ENCODE data around the gene SLC16A8.

Gene SLC16A8

GRCh38 chr22:38114484-38115398, 30.8 kb upstream of the SLC16A8 start:
- peak; percentile 59 to 62 for DNase-seq (ENCODE audit: low read depth in 1 of 2, low spot score in 1 of 2)

DNA sequence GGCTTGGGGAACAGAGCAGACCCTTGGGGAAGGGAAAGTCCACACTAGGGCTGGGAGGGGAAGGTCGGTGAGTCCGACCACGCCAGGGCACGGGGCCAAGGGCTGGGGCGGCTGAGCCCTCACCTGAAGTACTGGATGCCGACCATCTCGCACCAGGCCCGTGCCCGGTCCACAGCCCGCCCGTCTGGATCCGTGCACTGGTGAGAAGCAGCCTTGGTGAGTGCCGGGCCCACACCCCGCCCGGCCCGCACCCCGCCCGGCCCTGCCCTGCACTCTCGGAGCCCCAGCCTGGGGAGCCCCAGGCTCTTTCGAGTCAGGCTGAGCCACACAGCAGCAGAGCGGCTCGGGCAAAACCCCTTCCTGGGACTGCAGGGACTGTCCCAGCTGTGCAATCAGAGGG, 28.4 kb upstream of the SLC16A8 start:
- no peak for DNase-seq (ENCODE audit: low read depth in 1 of 2, low spot score in 1 of 2)

DNA sequence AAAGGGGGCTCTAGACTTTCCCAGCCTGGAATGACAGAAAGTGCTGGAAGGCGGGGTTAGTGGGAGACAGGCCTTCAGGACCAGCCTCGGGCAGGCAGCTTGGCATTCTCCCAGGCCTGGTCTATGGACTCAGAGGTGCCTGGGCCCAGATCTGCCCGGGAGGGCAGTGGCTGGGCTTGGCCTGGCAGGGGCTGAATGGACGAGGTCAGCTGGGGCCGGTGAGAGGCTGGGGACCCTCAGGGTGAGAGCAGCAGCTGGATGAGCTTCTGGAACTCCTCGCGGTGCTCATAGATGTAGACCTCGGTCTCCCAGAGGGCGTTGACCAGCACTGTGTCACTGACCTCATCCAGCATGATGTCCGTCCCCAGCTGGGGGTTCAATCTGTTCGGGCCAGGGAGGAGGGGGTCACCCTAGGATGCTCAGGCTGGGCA, 28.0 kb upstream of the SLC16A8 start:
- no peak for DNase-seq (ENCODE audit: low read depth in 1 of 2, low spot score in 1 of 2)

GRCh38 chr22:38110863-38111852, 27.2 kb upstream of the SLC16A8 start:
- DNase-seq (ENCODE audit: low read depth in 1 of 2, low spot score in 1 of 2) = no peak

- DNase-seq (ENCODE audit: low read depth in 1 of 2, low spot score in 1 of 2) = no peak
These were observed 26.3 kb upstream of the SLC16A8 start, which contains the start of gene BAIAP2L2 for GRCh38 chr22:38110008-38110862. Gene BAIAP2L2 (minus strand): TSS chr22:38110684. CDS start chr22:38110525, 159 bp downstream.

DNA sequence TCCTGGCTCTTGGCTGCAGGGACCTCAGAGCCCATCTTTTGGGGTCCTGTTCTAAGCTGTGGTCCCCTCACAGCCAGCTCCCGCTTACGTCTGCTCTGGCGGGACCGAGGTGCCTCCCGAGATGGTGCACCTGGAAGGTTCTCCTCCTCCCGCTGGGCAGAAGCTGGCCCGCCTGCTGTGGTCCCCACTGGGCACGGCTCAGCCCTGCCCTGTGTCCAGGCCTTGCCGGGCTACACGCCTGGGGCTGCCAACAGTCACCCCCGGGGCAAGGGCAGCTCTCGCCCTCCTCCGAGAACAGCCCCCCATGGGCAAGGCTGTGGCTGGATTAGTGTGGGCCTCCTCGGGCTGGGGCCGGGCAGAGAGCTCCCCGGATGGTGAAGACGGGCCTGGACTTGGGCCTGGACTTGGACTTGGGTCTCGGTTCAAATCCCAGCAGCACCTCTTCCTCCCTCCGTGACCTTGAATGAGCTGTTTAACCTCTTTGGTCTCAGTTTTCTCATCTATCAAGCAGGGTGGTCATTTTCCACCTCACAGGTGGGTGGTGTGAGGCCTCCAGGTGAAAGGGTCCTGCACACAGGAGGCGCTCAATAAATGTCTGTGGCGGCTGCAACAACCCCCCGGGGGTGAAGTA, 25.5 kb upstream of the SLC16A8 start:
- DNase-seq (ENCODE audit: low read depth in 1 of 2, low spot score in 1 of 2) = no peak

DNA sequence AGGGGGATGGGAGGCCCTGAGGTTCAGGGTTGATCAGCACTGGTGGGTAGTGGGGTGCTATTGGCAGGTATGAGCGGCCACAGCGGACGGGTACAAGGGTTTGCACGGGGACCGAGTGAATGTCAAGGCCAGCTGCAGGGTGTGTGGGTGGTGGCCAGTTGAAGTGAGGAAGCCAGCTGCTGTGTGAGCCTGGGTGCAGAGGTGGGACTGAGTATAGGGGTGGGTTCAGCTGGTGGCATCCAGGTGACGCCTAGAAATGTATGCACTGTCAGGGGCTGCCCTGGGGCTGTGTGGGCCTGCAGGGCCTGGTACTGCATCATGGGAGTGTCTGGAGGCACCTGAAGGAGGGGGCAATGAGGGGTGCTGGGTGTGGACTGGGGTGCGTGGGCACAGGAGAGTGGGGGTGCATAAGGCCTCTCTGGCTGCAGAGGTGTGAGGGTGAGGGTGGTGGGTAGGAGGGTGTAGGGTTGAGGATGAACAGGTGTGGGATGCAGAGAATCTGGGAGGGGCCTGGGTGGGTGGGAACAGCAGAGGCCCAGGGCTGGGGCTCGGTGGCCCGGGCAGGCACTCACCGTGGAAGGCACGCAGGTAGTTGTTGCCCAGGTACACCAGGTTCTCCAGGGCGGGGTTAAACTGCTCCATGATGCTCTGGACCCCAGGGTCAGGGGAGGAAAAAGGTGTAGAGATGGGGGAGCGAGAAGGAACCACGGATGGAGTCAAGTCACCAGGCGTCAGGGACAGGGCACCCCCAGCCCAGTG, 24.8 kb upstream of the SLC16A8 start:
- no peak for DNase-seq (ENCODE audit: low read depth in 1 of 2, low spot score in 1 of 2)

- no peak for DNase-seq (ENCODE audit: low read depth in 1 of 2, low spot score in 1 of 2)
These were observed 23.9 kb upstream of the SLC16A8 start for GRCh38 chr22:38107692-38108515.

DNA sequence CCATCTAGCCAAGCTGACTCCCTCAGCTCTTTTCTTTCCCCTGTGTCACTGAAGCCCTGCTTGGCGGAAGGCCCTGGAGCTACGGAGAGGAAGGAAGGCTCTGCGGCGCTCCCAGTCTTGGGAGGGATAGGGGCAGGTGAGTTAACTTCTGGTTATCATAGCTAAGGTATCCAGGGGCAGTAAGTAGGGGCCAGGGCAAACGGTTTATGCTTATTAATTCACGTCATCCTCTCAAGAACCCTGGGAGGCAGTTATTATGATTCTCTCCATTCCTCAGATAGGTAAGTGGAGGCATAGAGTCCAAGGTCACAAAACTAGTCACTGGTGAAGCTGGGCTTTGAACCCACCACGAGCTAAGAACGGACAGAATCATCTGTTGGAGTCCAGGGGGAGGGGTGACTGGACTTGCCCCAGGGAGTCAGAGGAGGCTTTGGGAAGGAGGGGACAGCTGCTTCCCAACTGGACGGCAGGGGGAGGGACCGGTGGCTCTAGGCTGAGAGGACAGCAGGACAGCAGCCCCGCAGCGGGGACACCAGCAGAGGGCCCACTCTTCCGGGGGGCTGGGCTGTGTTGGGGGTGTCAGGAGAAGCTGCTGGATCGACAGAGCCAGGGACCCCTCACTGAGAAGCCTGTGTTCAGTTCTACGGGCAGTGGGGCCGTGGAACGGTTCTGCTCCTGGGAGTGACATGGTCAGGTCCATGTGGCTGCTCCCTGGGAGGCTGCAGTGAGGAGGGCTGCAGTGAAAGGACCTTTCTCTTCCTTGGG, 23.0 kb upstream of the SLC16A8 start:
- DNase-seq (ENCODE audit: low read depth in 1 of 2, low spot score in 1 of 2) = no peak

DNA sequence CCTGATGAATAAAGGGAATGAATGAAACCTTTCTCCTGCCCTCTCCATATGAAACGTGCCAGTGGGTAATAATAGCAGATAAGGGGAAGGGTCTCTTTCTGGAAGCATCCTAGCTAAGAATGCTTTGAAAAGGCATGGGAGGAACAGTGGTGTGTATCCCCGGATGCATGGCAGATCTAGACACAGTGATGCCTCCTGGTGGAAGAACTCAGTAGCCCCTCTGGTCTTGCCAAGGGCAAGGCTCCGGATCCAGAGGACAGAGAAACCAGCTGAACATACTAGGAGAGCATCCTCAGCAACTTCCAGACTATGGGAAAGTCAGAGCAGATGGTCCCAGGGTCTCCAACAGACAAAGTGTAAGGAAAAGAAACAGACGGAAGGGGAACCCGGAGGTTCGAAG, 20.1 kb upstream of the SLC16A8 start:
- DNase-seq (ENCODE audit: low read depth in 1 of 2, low spot score in 1 of 2) = no peak

GRCh38 chr22:38103641-38104040, 19.7 kb upstream of the SLC16A8 start:
- DNase-seq (ENCODE audit: low read depth in 1 of 2, low spot score in 1 of 2) = no peak

- DNase-seq (ENCODE audit: low read depth in 1 of 2, low spot score in 1 of 2) = no peak
These were observed 14.6 kb upstream of the SLC16A8 start for GRCh38 chr22:38098410-38099249.

DNA sequence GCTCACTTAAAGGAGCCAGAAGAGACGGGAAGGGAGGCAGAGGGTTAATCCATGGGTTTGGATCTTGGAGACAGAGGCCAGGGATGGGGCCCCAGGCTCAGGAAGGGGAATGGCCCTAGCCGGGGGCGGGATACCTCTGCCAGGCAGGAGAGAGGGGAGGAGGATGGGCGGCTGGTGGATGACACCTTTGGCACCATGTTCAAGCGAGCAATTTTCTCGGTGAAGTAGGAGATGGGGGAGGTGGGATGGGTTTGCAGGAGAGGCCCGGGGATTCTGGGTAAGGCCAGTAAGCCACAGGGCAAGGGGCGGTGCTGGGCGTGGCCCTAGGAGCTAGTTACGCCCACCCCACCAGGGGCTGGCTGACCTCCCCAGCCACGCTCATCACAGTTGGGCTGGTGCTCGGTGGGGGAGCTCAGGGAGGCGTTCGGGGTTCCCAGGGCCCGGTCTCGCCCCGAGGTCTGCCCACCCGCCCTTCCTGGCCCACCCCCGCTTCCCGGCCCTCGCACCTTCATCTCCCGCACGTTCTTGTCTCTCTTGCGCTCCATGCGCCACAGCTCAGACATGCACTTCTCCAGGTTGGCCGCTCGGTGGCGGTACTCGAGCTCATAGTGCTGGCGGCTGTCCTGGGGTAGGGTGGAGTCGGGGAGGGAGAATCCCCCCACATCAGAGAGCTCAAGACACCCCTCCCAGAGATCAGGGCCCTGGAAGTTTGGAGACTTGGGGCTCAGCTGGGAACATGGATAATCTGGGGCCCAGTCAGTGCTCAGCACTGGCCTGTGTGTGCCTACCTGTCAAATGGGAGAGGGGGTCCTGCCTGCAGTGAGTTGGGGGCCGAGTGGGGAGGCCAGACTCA, 13.8 kb upstream of the SLC16A8 start:
- no peak for DNase-seq (ENCODE audit: low read depth in 1 of 2, low spot score in 1 of 2)

GRCh38 chr22:38097058-38097457, 13.1 kb upstream of the SLC16A8 start:
- DNase-seq (ENCODE audit: low read depth in 1 of 2, low spot score in 1 of 2) = no peak

DNA sequence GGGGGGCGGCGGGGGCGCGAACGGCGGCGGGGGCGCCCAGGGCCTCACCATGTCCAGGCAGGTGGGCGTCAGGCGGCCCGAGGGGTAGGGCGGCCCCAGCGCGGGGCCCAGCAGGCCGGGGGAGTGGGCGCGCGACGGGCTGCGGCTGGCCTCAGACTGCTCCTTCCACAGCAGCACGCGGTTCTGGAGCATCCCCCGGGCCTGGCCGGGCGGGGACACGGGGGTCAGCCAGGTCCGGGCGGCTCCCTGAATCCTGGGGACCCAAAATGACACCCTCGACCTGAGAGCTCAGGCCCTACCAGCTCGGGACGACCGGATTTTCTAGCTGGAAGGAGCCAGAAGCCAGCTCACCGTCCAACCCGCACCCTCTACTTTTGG, 5.5 kb upstream of the SLC16A8 start:
- no peak for DNase-seq (ENCODE audit: low read depth in 1 of 2, low spot score in 1 of 2)
